NCI-H1436 (cell line): Measurements from ENCODE around the gene GABRG3.

Experiments
- DNase-seq: peaks from one replicate; lab custom pipeline; 2025; lab: John Stamatoyannopoulos, UW

GABRG3 gene

GRCh38 chr15:27065151-27065550 lies 94.2 kb downstream of the GABRG3 start:
- DNase-seq: no peak

- no peak for DNase-seq
Measured at GRCh38 chr15:27065785-27066184, 94.8 kb downstream of the GABRG3 start.

- DNase-seq: no peak
Measured at GRCh38 chr15:27066446-27066845, 95.5 kb downstream of the GABRG3 start.

GRCh38 chr15:27067175-27067574 lies 96.2 kb downstream of the GABRG3 start:
- DNase-seq: no peak

DNA sequence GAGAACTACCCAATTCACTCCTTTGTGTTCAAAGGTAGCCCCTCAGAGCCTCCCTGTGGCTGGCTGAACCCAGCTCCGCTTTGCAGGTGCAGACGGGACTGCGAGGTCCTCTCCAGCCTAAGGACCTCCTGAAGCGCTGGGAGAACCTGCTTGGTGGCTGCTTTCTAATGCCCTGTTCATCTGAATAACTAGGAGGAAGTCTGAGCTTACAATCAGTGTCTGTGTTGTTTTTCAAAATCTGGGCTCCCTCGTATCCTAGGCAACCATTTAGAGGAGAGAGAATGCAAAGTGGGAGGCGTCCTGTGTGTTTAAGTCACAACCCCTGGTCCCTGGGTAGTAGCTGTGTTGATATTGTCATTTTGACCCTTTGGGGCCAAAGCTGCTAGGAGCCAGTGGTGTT lies 99.9 kb downstream of the GABRG3 start:
- DNase-seq: no peak

GRCh38 chr15:27074179-27074578 lies 103.2 kb downstream of the GABRG3 start:
- no peak for DNase-seq

DNA sequence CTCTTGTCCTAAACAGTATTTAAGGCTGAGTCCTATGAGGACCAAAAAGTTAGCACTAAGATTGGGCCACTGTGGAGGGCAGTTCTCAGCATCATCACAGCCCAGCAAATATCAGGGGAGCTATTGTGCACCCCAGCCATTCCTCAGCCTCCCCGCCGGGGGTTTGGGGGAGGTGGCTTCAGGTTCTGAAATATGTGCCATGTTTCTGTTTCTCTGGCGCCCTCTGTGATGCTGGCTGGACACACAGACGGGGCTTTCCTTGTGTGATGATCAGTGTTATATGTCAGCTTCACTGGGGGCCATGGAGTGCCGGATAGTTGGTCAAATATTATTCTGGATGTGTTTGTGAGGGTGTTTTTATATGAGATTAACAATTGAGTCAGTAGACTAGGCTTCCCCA lies 106.8 kb downstream of the GABRG3 start:
- no peak for DNase-seq

GRCh38 chr15:27081676-27082418 lies 110.9 kb downstream of the GABRG3 start:
- no peak for DNase-seq

- DNase-seq: no peak
Measured at GRCh38 chr15:27082526-27082925, 111.5 kb downstream of the GABRG3 start.

- no peak for DNase-seq
Measured at GRCh38 chr15:27084844-27085243, 113.9 kb downstream of the GABRG3 start.

DNA sequence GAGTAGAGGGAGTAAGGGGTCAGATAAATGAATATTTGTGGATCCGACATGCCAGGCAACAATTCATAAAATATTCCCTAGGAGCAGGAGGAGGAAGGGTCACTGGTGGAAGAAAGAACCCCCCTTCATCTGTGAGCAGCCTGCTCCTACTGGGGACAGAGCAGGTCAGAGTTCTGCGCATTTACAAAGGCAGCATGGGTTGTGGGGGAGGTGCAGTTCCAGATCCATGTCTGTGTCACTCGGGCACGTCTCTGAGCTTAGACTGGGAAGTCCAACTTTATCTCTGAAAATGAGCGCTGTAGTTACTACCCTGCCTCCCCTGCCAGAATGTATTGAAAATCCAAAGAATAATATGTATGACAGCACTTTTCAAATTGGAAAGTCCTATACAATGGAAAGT lies 115.2 kb downstream of the GABRG3 start:
- DNase-seq: no peak

DNA sequence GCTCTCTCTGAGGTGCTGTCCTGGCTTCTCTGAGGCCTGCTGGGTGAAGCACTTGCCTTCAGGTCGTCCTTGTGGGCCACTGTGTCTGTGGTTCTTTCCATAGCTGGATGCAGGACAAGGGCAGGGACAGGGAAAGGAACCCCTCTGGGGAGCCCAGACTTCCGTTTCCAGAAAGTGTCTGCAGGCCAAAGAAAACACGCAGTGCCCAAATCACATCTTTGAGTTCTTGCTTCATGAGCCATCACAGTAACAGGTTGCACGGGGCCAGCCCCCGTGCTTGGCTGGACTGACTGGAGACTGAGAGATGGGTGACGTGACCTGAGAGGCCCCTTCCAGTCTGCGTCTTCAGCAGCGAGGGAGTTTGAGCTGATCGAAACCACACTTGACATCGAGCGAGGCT lies 115.8 kb downstream of the GABRG3 start:
- no peak for DNase-seq

- no peak for DNase-seq
Measured at GRCh38 chr15:27087651-27088583, 116.9 kb downstream of the GABRG3 start.

- no peak for DNase-seq
Measured at GRCh38 chr15:27088584-27089232, 117.7 kb downstream of the GABRG3 start.

- DNase-seq: no peak
Measured at GRCh38 chr15:27089233-27089586, 118.2 kb downstream of the GABRG3 start.

GRCh38 chr15:27089676-27090075 lies 118.7 kb downstream of the GABRG3 start:
- no peak for DNase-seq

DNA sequence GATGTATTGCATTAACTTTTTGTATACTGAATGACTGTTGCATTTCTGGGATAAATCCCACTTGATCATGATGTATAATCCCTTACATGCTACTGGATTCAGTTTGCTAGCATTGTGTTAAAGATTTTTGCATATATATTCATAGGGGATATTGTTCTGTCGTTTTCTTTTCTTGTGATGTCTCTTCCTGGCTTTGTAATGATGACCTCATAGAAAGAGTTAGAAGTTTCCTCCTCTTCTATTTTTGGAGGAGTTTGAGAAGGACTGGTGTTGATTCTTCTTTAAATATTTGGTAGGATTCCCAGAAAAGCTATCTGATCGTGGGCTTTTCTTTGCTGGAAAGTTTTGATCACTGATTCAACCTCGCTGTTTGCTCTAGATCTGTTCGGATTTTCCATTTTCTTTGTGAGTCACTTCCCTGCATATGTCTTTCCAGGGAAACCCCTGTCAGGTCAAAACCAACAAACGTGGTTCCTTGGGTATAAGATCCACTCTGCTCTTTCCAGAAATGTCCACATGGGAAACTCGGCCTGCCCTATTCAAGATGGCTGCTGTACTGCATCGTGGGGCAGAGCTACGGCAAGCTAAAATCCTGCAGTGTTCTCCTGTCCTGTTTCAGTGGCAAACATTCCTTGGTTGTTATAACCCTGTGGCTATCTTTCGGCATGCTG lies 120.4 kb downstream of the GABRG3 start:
- DNase-seq: no peak

GRCh38 chr15:27092390-27092789 lies 121.4 kb downstream of the GABRG3 start:
- no peak for DNase-seq

- DNase-seq: no peak
Measured at GRCh38 chr15:27094235-27094634, 123.3 kb downstream of the GABRG3 start.

DNA sequence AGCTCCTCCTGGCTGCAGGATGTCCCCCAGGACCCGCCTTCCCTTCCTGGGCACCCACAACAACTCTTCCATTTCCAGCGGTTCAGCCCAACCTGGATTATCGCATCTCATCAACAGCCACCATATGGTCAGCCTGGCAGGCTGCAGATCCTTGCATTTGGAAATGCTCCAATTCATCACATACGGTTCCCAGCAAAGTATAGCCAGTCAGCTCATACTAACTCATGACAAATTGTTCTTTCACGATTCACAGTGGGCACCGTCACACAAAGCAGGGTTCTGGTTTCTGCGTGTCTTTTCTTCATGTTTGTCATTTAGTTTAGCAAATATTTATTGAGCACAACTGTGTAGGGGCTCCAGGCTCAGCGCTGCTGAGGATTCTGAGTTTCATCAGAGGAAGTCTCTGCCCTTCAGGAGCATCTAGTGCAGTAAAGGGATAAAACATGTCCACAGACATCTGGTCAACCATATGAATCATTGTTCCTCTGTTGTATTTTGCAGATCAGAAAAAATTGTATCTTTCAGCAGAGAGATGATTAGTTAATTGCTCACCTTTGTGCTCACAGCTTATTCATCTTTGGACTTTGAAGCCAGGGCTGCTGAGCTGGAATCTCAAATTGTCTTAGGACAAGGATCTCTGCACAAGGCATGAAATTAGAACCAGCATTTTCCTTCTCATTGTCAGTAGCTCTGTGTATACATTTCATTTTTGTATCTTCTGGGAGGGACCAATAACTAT lies 125.1 kb downstream of the GABRG3 start:
- no peak for DNase-seq

- DNase-seq: no peak
Measured at GRCh38 chr15:27097506-27097905, 126.5 kb downstream of the GABRG3 start.

DNA sequence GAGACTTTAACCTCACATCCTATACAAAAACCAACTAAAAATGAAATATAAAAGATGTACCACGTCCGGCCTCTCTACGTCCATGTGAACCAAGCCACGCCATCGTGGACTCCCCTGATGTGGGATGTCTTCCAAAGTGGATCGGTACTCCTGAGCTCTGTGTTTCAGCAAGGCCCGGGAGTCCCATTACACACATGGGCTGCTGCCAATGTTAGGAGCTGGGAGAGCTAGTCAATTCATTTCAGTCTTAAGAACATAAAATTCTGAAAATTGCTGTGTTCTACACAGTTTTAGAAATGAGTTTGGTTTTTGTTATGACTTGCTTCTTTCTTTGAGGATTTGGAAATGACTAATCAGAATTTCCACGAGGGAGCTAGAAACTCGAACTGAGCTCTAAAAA lies 131.0 kb downstream of the GABRG3 start:
- no peak for DNase-seq
